Lung (tissue), 12 donors: Measurements from ENCODE around the gene PRAMEF20. TPM values are rescaled to one million over a fixed set of nuclear protein-coding genes. Genes with fewer than 3 reads are reported as not detected.

Source experiments
- ATAC-seq: fragments of 200-7000 bp; cut with Tn5 transposase; one replicate; pipeline ENCODE4 v1.9.1; 2020; ENCODE audit warnings: moderate number of reproducible peaks; ENCODE audit not compliant: insufficient read depth, low FRiP score
- DNase-seq, 3 donors: peaks; one replicate each; pipeline ENCODE4 v3.0.0-alpha.2; 2013 to 2017
- H3K27ac ChIP-seq, 2 donors: one replicate each; pipeline ENCODE4 v1.5.1; 2013; ENCODE audit warnings: mild to moderate bottlenecking in 2 of 2, moderate library complexity in 2 of 2, control low read depth in 1 of 2, inconsistent platforms in 1 of 2, low read depth in 1 of 2, low read length in 1 of 2
- H3K27me3 ChIP-seq, 3 donors: one replicate each; pipeline ENCODE4 v1.5.1; 2013; ENCODE audit warnings: low read length in 2 of 3; ENCODE audit not compliant: control insufficient read depth in 3 of 3, insufficient read depth in 3 of 3
- H3K36me3 ChIP-seq, 4 donors: one replicate each; pipeline ENCODE4 v1.5.1; 2013; ENCODE audit warnings: low read length in 4 of 4, mild to moderate bottlenecking in 1 of 4, moderate library complexity in 1 of 4; ENCODE audit not compliant: control insufficient read depth in 4 of 4, insufficient read depth in 4 of 4
- H3K4me1 ChIP-seq, 5 donors: one replicate each; pipeline ENCODE4 v1.5.1; 2013; ENCODE audit warnings: low read length in 5 of 5, mild to moderate bottlenecking in 2 of 5, moderate library complexity in 1 of 5; ENCODE audit not compliant: control insufficient read depth in 5 of 5, insufficient read depth in 5 of 5
- H3K4me3 ChIP-seq: one replicate; pipeline ENCODE4 v1.5.1; 2013; ENCODE audit warnings: mild to moderate bottlenecking, control low read depth, moderate library complexity
- H3K9ac ChIP-seq, 2 donors: one replicate each; pipeline ENCODE4 v1.5.1; 2013; ENCODE audit warnings: low read length in 2 of 2, control low read depth in 1 of 2; ENCODE audit not compliant: insufficient read depth in 1 of 2
- H3K9me3 ChIP-seq, 4 donors: one replicate each; pipeline ENCODE4 v1.5.1; 2013; ENCODE audit warnings: low read length in 3 of 4, mild to moderate bottlenecking in 1 of 4, moderate library complexity in 1 of 4; ENCODE audit not compliant: control insufficient read depth in 4 of 4, insufficient read depth in 3 of 4
- CTCF ChIP-seq: IDR thresholded peaks from 2 replicates; pipeline ENCODE4 v1.5.1; 2012; ENCODE audit warnings: mild to moderate bottlenecking; ENCODE audit errors: control extremely low read depth, extremely low read depth
- WGBS, 2 donors: extraction: QIAGEN DNeasy Blood & Tissue Kit; methylation state at CpG; one replicate each; pipeline ENCODE4 v1.1.7; 2013; 5-methylcytosine and 5-hydroxymethylcytosine counted together
- polyA plus RNA-seq, 2 donors: library from polyadenylated mRNA; stranded (reverse); fragments of 200-250 nt; gene quantifications; one replicate each; pipeline ENCODE4 v1.2.1, GENCODE V29; 2013
- total RNA-seq, 2 donors: library from RNA; depleted of rRNA in 1 of 2; stranded (reverse); fragments of >200 nt in 1 of 2; gene quantifications; one replicate each; pipeline ENCODE4 v1.2.1, GENCODE V29; 2014 to 2021
- donor health status: control.
- donor health status: control.
- donor health status: Bipolar disorder and iron deficiency.
- donor health status: healthy.
- donor health status: DM: yes; HTN: yes; CAD: no.

PRAMEF20 gene
- total and polyA plus RNA-seq, 4 donors, result not detected

DNA sequence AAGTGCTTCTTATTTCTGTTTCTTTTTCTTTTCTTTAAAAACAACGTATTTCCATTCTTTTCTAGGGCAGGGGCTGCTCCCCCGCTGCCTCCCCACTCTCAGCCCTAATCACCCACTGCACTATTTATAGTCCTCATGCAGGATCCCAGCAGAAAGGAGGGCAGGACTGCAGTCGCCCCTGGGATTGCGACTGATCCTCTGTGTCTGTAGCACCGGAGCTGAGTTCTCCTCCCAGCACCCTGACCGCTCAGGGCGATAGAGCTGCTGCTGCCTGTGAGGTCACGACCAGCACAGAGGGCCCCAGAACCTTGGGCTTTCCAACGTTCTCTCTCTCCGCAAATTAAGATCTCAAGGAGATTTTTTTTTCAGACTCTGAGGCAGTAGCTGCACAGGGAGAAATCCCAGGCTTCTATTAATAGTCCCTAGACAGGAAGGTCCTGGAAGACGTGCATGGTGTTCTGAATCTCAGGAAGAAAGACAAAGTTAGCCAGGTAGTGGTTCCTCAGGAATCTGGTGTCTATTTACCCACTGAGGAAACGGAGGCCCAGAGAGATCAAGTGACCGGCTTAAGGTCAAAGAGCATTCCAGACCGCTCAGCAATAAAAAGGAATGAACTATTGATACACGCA is 46.8 kb downstream of the PRAMEF20 start:
- Histone ChIP-seq H3K36me3 (no peaks in the 10 kb centered on the region), H3K4me3 (no peak overlapping the region), H3K9ac (no peak overlapping the region), H3K9me3 (no peaks in the 10 kb centered on the region), H3K27me3 (peaks cover 0 to 3% (median 2%) of the 10 kb centered on the region in 3 donors), H3K27ac (no peak overlapping the region), H3K4me1 (no peaks in the 10 kb centered on the region)
- 57 to 73% methylated on average over 15 of the region's 15 CpGs for WGBS, 2 donors
- DNase-seq, result no peak
- no peak for ATAC-seq
- no peak for TF ChIP-seq CTCF

DNA sequence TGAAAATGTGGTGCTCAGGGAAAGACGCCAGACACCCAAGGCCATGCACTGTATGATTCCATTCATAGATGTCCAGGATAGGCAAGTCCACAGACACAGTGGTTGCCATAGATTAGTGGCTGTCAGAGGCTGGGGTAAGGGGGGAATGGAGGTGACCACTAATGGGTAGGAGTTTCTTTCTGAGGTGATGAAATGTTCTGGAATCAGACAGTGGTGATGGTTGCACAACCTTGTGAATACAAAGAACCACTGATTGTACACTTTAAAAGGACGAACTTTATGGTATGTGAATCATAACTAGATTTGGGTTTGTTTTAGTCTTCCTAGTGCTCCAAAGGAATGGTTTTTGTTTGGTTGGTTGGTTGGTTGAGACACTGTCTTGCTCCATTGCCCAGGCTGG is 51.7 kb downstream of the PRAMEF20 start:
- no peak overlapping the region for H3K4me3 ChIP-seq
- H3K4me1 ChIP-seq, result no peaks in the 10 kb centered on the region
- H3K27ac ChIP-seq, result no peak overlapping the region
- H3K9me3 ChIP-seq, result no peaks in the 10 kb centered on the region
- no peak for TF ChIP-seq CTCF
- ATAC-seq (no peak), DNase-seq (no peak)
- no peak overlapping the region for H3K9ac ChIP-seq
- no peaks in the 10 kb centered on the region for H3K36me3 ChIP-seq
- peaks cover 0 to 5% (median 2%) of the 10 kb centered on the region in 3 donors for H3K27me3 ChIP-seq
- 80 to 86% methylated on average over 2 of the region's 2 CpGs for WGBS, 2 donors

- 56 to 75% methylated on average over 7 of the region's 7 CpGs for WGBS, 2 donors
- no peak overlapping the region for H3K9ac ChIP-seq
Measured at GRCh38 chr1:13462682-13463081, 52.4 kb downstream of the PRAMEF20 start.

More at GRCh38 chr1:13462682-13463081, 52.4 kb downstream of the PRAMEF20 start:
- TF ChIP-seq CTCF, result no peak
- no peak overlapping the region for H3K4me3 ChIP-seq
- H3K9me3 ChIP-seq, result no peaks in the 10 kb centered on the region
- DNase-seq (peak in 2 of 3 donors; percentile 1 to 2), ATAC-seq (no peak)
- no peak overlapping the region for H3K27ac ChIP-seq
- no peaks in the 10 kb centered on the region for H3K36me3 ChIP-seq
- H3K4me1 ChIP-seq, result no peaks in the 10 kb centered on the region
- H3K27me3 ChIP-seq, result peaks cover 0 to 5% (median 0%) of the 10 kb centered on the region in 3 donors
